ENCODE data around the gene BRINP3.

BRINP3 gene

GRCh38 chr1:190243056-190243455 lies 234.6 kb downstream of the BRINP3 start:
- H3K36me3 ChIP-seq = no peaks in the 10 kb centered on the region
- TF ChIP-seq Cebpa-rat (IDR thresholded peaks at IDR 0.05) = no peak
- H3K4me3 ChIP-seq = no peak overlapping the region
- no peak overlapping the region for H3K27ac ChIP-seq
- H4K20me1 ChIP-seq = no peaks in the 10 kb centered on the region
- no peaks in the 10 kb centered on the region for H3K4me1 ChIP-seq
- no peak overlapping the region for H3K9ac ChIP-seq
- H3K9me3 ChIP-seq = no peaks in the 10 kb centered on the region
- no peak overlapping the region for H3K4me2 ChIP-seq
- H3K27me3 ChIP-seq = no peaks in the 10 kb centered on the region

- no peak for TF ChIP-seq Cebpa-rat (IDR thresholded peaks at IDR 0.05)
- H3K4me1 ChIP-seq = no peaks in the 10 kb centered on the region
- H3K27ac ChIP-seq = no peak overlapping the region
- no peak overlapping the region for H3K4me2 ChIP-seq
- no peaks in the 10 kb centered on the region for H3K27me3 ChIP-seq
- no peak overlapping the region for H3K9ac ChIP-seq
- no peaks in the 10 kb centered on the region for H4K20me1 ChIP-seq
- H3K36me3 ChIP-seq = no peaks in the 10 kb centered on the region
- no peak overlapping the region for H3K4me3 ChIP-seq
- H3K9me3 ChIP-seq = no peaks in the 10 kb centered on the region
These were observed 251.7 kb downstream of the BRINP3 start for GRCh38 chr1:190226006-190226405.

DNA sequence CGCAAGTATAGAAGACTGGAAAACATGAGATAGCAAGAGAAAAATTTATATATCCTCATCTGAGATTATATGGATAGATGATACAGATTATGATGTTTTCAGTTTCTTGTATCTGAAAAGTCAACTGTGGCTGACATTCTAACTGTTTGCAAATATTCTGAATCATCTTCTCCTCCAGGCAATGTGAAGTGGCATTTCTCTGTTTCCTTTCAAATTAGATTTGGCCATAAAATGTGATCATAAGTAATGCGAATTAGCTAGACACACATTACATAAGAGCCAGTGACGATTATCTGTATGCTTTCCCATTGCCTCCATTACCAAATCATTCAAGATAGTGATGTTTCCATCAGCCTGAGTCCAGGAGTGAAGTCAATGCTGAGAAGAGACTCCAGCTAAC lies 265.2 kb downstream of the BRINP3 start:
- H3K9ac ChIP-seq = no peak overlapping the region
- H3K27me3 ChIP-seq = no peaks in the 10 kb centered on the region
- no peaks in the 10 kb centered on the region for H3K9me3 ChIP-seq
- TF ChIP-seq Cebpa-rat (IDR thresholded peaks at IDR 0.05) = no peak
- no peaks in the 10 kb centered on the region for H3K36me3 ChIP-seq
- H3K4me2 ChIP-seq = no peak overlapping the region
- no peak overlapping the region for H3K4me3 ChIP-seq
- H3K27ac ChIP-seq = no peak overlapping the region
- H3K4me1 ChIP-seq = no peaks in the 10 kb centered on the region
- no peaks in the 10 kb centered on the region for H4K20me1 ChIP-seq

DNA sequence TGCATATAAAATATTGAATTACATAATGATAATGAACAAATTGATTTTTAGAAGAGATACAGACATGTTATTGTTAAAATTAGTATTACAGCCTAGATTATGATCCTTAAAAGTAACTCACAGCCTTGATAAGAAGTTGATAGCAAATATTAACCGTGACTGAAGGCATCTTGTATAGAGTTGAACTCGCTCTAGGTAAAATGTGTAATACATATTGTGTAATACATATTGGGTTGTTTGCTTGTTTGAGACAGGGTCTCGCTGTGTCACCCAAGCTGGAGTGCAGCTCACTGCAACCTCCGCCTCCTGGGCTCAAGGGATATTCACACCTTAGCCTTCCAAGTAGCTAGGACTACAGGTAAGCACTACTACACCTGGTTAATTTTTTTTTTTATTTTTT lies 269.9 kb downstream of the BRINP3 start:
- no peak overlapping the region for H3K9ac ChIP-seq
- H3K9me3 ChIP-seq = no peaks in the 10 kb centered on the region
- no peak overlapping the region for H3K27ac ChIP-seq
- no peak overlapping the region for H3K4me2 ChIP-seq
- no peaks in the 10 kb centered on the region for H3K36me3 ChIP-seq
- TF ChIP-seq Cebpa-rat (IDR thresholded peaks at IDR 0.05) = no peak
- H3K4me3 ChIP-seq = no peak overlapping the region
- H3K27me3 ChIP-seq = no peaks in the 10 kb centered on the region
- H4K20me1 ChIP-seq = no peaks in the 10 kb centered on the region
- no peaks in the 10 kb centered on the region for H3K4me1 ChIP-seq

DNA sequence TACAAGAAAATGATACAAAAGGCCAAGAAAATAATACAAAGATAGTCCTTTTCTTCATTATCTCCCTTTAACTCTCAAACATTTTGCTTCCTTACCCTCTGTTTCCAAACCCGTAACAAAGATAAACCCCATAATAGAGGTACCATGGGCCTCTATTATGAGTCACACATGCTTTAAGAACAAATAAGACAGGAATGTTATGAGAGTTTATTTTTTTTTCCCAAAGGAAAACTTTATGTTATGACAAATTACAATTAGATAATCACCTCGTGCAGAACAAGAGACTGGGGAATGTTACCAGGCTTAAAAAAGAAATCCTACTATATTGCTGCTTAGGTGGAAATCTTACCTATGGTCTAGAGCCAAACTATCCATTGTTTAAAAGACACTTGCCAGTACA lies 272.0 kb downstream of the BRINP3 start:
- TF ChIP-seq Cebpa-rat (IDR thresholded peaks at IDR 0.05) = no peak
- H3K9ac ChIP-seq = no peak overlapping the region
- no peaks in the 10 kb centered on the region for H3K4me1 ChIP-seq
- H3K27me3 ChIP-seq = no peaks in the 10 kb centered on the region
- no peak overlapping the region for H3K4me2 ChIP-seq
- peaks cover 9% of the 10 kb centered on the region; the same call in 1 of the 2 replicates for H3K9me3 ChIP-seq
- no peaks in the 10 kb centered on the region for H3K36me3 ChIP-seq
- H4K20me1 ChIP-seq = no peaks in the 10 kb centered on the region
- H3K27ac ChIP-seq = no peak overlapping the region
- no peak overlapping the region for H3K4me3 ChIP-seq

DNA sequence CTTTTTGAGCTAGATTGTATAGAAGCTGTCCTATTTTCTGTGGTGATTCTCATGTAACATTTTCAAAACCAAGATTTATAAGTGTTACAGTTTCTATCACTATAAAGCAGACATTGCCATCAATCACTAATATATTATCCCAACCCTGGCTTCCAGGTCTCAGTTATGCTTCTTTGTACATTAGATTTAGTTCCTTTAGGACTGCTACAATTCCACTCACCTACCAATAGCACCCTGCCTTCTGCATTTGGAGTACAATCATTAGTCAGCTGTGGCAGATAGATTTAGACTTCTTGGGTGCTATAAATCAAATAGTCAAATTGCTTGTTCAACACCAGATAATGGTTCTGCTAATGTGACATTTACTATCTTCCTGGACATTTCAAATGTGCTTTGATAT lies 281.6 kb downstream of the BRINP3 start:
- Histone ChIP-seq H4K20me1 (no peaks in the 10 kb centered on the region), H3K4me1 (no peaks in the 10 kb centered on the region), H3K9ac (no peak overlapping the region), H3K9me3 (no peaks in the 10 kb centered on the region), H3K4me2 (no peak overlapping the region), H3K27me3 (no peaks in the 10 kb centered on the region), H3K36me3 (no peaks in the 10 kb centered on the region), H3K27ac (no peak overlapping the region), H3K4me3 (no peak overlapping the region)
- no peak for TF ChIP-seq Cebpa-rat (IDR thresholded peaks at IDR 0.05)

DNA sequence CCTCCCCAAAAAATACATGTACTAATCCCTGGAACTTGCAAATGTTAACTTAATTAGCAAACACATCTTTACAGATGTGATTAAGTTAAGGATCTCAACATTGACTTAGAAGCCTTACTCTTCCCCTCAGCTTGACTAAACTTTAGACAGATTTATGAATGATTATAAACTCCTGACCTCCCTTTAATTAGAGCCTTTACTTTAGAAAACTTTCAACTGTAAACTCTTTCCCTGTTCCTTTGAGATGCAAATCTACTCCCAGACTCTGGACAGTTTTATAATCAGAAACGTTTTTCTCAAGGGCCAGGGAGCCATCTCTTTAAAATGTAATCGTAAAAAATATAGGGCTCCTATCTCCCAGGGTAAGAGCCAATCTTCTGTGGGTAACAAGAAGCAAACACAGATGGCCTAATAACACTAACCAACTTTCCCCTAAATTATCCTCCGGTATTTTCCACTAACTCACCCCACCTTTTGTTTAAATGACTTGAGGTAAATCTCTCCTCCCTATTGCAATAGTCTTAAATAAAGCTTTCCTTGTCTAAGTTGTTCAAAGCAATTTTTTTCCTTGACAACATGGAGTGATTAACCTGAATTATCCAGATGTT lies 284.1 kb downstream of the BRINP3 start:
- no peak overlapping the region for H3K4me2 ChIP-seq
- no peaks in the 10 kb centered on the region for H3K4me1 ChIP-seq
- H3K27me3 ChIP-seq = no peaks in the 10 kb centered on the region
- no peaks in the 10 kb centered on the region for H3K36me3 ChIP-seq
- no peaks in the 10 kb centered on the region for H4K20me1 ChIP-seq
- H3K4me3 ChIP-seq = no peak overlapping the region
- H3K27ac ChIP-seq = no peak overlapping the region
- H3K9ac ChIP-seq = no peak overlapping the region
- TF ChIP-seq Cebpa-rat (IDR thresholded peaks at IDR 0.05) = no peak
- H3K9me3 ChIP-seq = no peaks in the 10 kb centered on the region

GRCh38 chr1:190192627-190193026 lies 285.0 kb downstream of the BRINP3 start:
- TF ChIP-seq Cebpa-rat (IDR thresholded peaks at IDR 0.05) = no peak
- no peak overlapping the region for H3K27ac ChIP-seq
- no peak overlapping the region for H3K4me2 ChIP-seq
- no peaks in the 10 kb centered on the region for H3K9me3 ChIP-seq
- no peak overlapping the region for H3K4me3 ChIP-seq
- H3K27me3 ChIP-seq = no peaks in the 10 kb centered on the region
- H3K36me3 ChIP-seq = no peaks in the 10 kb centered on the region
- H3K4me1 ChIP-seq = no peaks in the 10 kb centered on the region
- no peaks in the 10 kb centered on the region for H4K20me1 ChIP-seq
- no peak overlapping the region for H3K9ac ChIP-seq

GRCh38 chr1:190183588-190183987 lies 294.1 kb downstream of the BRINP3 start:
- TF ChIP-seq Cebpa-rat (IDR thresholded peaks at IDR 0.05) = no peak
- Histone ChIP-seq H3K4me3 (no peak overlapping the region), H3K4me1 (no peaks in the 10 kb centered on the region), H3K36me3 (no peaks in the 10 kb centered on the region), H3K27ac (no peak overlapping the region), H4K20me1 (no peaks in the 10 kb centered on the region), H3K27me3 (no peaks in the 10 kb centered on the region), H3K9me3 (no peaks in the 10 kb centered on the region), H3K9ac (no peak overlapping the region), H3K4me2 (no peak overlapping the region)

GRCh38 chr1:190179817-190180216 lies 297.8 kb downstream of the BRINP3 start:
- Histone ChIP-seq H3K36me3 (no peaks in the 10 kb centered on the region), H3K4me1 (no peaks in the 10 kb centered on the region), H3K9ac (no peak overlapping the region), H4K20me1 (no peaks in the 10 kb centered on the region), H3K4me2 (no peak overlapping the region), H3K27ac (no peak overlapping the region), H3K9me3 (no peaks in the 10 kb centered on the region), H3K4me3 (no peak overlapping the region), H3K27me3 (no peaks in the 10 kb centered on the region)
- TF ChIP-seq Cebpa-rat (IDR thresholded peaks at IDR 0.05) = no peak

DNA sequence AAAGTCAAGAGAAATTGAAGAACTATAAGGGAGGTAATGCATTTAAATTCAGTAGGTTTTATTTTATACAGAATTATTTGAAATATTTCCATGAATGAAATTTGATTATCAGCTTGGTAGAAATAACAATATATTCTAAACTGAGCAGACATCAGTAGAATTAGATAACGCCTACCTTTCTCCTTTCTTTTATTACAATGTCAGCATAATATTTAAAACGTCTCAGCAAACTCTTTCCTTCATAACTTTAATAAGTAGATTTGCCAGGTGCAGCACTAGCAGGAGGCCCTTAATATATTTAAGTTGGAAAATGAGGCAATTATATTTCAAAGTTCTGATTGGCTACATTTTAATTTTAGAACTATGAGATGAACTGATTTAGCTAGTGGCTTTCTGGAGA lies 298.8 kb downstream of the BRINP3 start:
- H3K27ac ChIP-seq = no peak overlapping the region
- no peak overlapping the region for H3K9ac ChIP-seq
- H3K27me3 ChIP-seq = no peaks in the 10 kb centered on the region
- H4K20me1 ChIP-seq = no peaks in the 10 kb centered on the region
- H3K36me3 ChIP-seq = no peaks in the 10 kb centered on the region
- H3K4me3 ChIP-seq = no peak overlapping the region
- no peak for TF ChIP-seq Cebpa-rat (IDR thresholded peaks at IDR 0.05)
- no peaks in the 10 kb centered on the region for H3K9me3 ChIP-seq
- H3K4me2 ChIP-seq = no peak overlapping the region
- H3K4me1 ChIP-seq = no peaks in the 10 kb centered on the region
